ENCODE measurements around the gene TNNC1. TPM values are rescaled to one million over a fixed set of nuclear protein-coding genes. Genes with fewer than 3 reads are reported as not detected.

Gene TNNC1
- total and polyA plus RNA-seq, 2 donors (not counting 1 experiment from before 2014, with no cell fraction given): 0.33 to 0.69 TPM

DNA sequence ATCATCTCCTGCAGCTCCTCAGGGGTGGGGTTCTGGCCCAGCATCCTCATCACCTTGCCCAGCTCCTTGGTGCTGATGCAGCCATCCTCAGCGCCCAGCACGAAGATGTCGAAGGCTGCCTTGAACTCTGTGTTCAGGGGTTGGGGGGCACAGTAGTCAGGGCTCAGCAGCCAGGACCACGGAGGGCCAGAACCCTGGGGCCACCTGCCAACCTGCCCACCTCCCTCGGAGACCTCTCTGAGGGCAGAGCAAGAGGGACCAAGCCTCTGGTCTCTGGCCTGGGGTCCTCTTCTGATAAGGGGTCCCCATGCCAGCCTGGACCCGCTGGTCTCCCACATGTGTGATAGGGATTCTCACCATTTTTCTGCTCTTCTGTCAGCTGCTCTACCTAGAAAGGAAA is 1.7 kb downstream of the TNNC1 start:
- Histone ChIP-seq H3K4me2 (ENCODE audit: extremely low read depth, insufficient read depth, low read length) (no peak overlapping the region), H3K27ac (ENCODE audit: insufficient read depth, low read length) (no peak overlapping the region)
- TF ChIP-seq EZH2 (IDR thresholded peaks at IDR 0.05; ENCODE audit: low read length, missing control alignments): no peak
- TF ChIP-seq, protein P1, sequence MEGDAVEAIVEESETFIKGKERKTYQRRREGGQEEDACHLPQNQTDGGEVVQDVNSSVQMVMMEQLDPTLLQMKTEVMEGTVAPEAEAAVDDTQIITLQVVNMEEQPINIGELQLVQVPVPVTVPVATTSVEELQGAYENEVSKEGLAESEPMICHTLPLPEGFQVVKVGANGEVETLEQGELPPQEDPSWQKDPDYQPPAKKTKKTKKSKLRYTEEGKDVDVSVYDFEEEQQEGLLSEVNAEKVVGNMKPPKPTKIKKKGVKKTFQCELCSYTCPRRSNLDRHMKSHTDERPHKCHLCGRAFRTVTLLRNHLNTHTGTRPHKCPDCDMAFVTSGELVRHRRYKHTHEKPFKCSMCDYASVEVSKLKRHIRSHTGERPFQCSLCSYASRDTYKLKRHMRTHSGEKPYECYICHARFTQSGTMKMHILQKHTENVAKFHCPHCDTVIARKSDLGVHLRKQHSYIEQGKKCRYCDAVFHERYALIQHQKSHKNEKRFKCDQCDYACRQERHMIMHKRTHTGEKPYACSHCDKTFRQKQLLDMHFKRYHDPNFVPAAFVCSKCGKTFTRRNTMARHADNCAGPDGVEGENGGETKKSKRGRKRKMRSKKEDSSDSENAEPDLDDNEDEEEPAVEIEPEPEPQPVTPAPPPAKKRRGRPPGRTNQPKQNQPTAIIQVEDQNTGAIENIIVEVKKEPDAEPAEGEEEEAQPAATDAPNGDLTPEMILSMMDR (conservative IDR thresholded peaks at IDR 0.05 in 1 of 2, IDR thresholded peaks at IDR 0.05 in 1 of 2; ENCODE audit: low read depth in 1 of 2, low read length in 2 of 2): no peak

DNA sequence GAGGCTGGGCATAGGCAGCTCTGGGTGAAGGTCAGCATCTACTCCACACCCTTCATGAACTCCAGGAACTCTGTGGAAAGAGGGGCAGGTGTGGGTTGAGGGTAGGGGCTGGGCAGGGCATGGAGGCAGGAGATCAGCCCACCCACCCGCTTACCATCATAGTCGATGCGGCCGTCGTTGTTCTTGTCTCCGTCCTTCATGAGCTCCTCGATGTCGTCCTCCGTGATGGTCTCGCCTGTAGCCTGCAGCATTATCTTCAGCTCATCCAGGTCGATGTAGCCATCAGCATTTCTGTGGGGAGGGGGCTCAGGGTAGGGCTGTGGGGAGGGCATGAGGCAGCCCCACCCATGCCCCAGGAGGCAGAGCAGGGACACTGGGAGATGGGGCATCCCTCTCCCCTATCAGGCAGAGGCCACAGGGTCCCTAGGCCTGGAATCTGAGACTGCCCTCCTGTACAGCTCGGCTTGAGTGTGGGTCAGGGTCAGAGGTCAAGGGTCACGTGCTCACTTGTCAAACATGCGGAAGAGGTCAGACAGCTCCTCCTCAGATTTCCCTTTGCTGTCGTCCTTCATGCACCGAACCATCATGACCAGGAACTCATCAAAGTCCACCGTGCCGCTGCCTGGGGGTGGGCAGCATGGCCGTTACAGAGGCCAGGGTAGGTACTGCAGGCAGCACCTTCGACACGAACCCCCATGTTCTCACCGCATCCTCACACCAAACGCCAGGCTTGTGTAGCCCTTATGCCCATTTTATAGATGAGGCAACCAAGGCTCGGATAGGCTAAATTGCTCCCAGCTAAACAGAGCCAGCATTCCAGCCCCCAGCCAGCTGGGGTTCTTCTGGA is 2.4 kb downstream of the TNNC1 start:
- no peak overlapping the region for H3K9ac ChIP-seq (ENCODE audit: insufficient read depth, low read length)
- H3K27me3 ChIP-seq (ENCODE audit: control insufficient read depth, insufficient read depth, low read length): no peaks in the 10 kb centered on the region
- no peak overlapping the region for H3K4me2 ChIP-seq (ENCODE audit: extremely low read depth, insufficient read depth, low read length)
- peaks cover 12% of the 10 kb centered on the region for H3K79me2 ChIP-seq (ENCODE audit: control insufficient read depth, insufficient read depth, low read length)
- H3K36me3 ChIP-seq (ENCODE audit: control insufficient read depth, insufficient read depth, low read length): no peaks in the 10 kb centered on the region
- no peak overlapping the region for H2AFZ ChIP-seq (ENCODE audit: low read length)
- H4K20me1 ChIP-seq (ENCODE audit: control insufficient read depth, extremely low read depth, insufficient read depth, low read length): no peaks in the 10 kb centered on the region
- DNase-seq (ENCODE audit: low read depth in 2 of 2): no peak
- H3K4me3 ChIP-seq (replicated peaks in 1 of 4; ENCODE audit: control extremely low read depth in 1 of 4, insufficient read depth in 1 of 4, low read depth in 3 of 4, low read length in 4 of 4): no peak overlapping the region
- H3K4me1 ChIP-seq (ENCODE audit: control insufficient read depth, extremely low read depth, insufficient read depth, low read length): peaks cover 4% of the 10 kb centered on the region
- H3K9me3 ChIP-seq (ENCODE audit: control insufficient read depth, insufficient read depth, low read depth, low read length): no peaks in the 10 kb centered on the region
- H3K27ac ChIP-seq (ENCODE audit: insufficient read depth, low read length): no peak overlapping the region
- TF ChIP-seq, protein P1 (conservative IDR thresholded peaks at IDR 0.05 in 1 of 2, IDR thresholded peaks at IDR 0.05 in 1 of 2; ENCODE audit: low read depth in 1 of 2, low read length in 2 of 2): peak in 1 of 2 donors; percentile 6
- TF ChIP-seq EZH2 (IDR thresholded peaks at IDR 0.05; ENCODE audit: low read length, missing control alignments): no peak

More for the DNA sequence above, 1.7 kb downstream of the TNNC1 start:
- H2AFZ ChIP-seq (ENCODE audit: low read length): no peak overlapping the region
- no peaks in the 10 kb centered on the region for H3K27me3 ChIP-seq (ENCODE audit: control insufficient read depth, insufficient read depth, low read length)
- H3K36me3 ChIP-seq (ENCODE audit: control insufficient read depth, insufficient read depth, low read length): no peaks in the 10 kb centered on the region
- no peak overlapping the region for H3K9ac ChIP-seq (ENCODE audit: insufficient read depth, low read length)
- H3K4me3 ChIP-seq (replicated peaks in 1 of 4; ENCODE audit: control extremely low read depth in 1 of 4, insufficient read depth in 1 of 4, low read depth in 3 of 4, low read length in 4 of 4): no peak overlapping the region
- peaks cover 18% of the 10 kb centered on the region for H3K79me2 ChIP-seq (ENCODE audit: control insufficient read depth, insufficient read depth, low read length)
- H4K20me1 ChIP-seq (ENCODE audit: control insufficient read depth, extremely low read depth, insufficient read depth, low read length): no peaks in the 10 kb centered on the region
- H3K4me1 ChIP-seq (ENCODE audit: control insufficient read depth, extremely low read depth, insufficient read depth, low read length): peaks cover 7% of the 10 kb centered on the region
- no peaks in the 10 kb centered on the region for H3K9me3 ChIP-seq (ENCODE audit: control insufficient read depth, insufficient read depth, low read depth, low read length)
- no peak for DNase-seq (ENCODE audit: low read depth in 2 of 2)

DNA sequence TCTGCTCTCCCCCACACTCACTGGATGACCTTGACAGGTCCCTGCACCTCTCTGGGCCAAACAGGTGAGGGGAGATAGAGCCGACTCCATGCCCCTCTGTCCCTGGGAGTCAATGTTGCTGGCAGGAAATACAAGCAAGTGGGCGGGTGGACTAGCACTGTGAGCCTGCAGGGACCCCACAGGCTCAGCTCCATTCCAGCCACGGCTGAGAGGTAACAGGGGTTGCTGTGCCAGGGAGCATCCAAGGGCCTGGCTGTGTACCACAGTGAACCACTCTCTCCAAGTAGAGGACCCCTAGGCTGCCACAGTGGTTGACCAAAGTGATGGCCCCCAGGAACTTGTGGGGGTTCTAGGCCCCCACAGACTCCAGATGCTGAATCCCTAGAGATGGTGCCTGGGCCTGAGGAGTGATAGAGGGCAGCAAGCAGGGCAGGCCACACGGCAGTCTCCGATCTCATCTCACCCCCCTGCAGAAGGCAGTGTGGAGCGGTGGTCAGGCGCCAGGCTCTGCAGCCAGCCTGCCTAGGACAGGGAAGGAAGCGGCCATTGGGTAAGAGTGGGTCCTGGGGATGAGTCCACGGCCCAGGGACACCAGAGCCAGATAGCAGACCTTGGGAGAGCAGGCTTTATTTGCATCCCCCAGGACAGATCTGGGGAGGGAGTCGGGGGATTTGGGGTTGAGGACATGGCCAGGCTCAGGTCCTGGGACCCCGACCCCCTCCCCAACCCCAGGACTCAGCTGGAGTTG is 3.2 kb downstream of the TNNC1 start:
- H3K4me1 ChIP-seq (ENCODE audit: control insufficient read depth, extremely low read depth, insufficient read depth, low read length): peaks cover 4% of the 10 kb centered on the region
- no peak overlapping the region for H3K4me3 ChIP-seq (replicated peaks in 1 of 4; ENCODE audit: control extremely low read depth in 1 of 4, insufficient read depth in 1 of 4, low read depth in 3 of 4, low read length in 4 of 4)
- no peaks in the 10 kb centered on the region for H3K27me3 ChIP-seq (ENCODE audit: control insufficient read depth, insufficient read depth, low read length)
- no peaks in the 10 kb centered on the region for H3K36me3 ChIP-seq (ENCODE audit: control insufficient read depth, insufficient read depth, low read length)
- TF ChIP-seq EZH2 (IDR thresholded peaks at IDR 0.05; ENCODE audit: low read length, missing control alignments): no peak
- TF ChIP-seq, protein P1 (conservative IDR thresholded peaks at IDR 0.05 in 1 of 2, IDR thresholded peaks at IDR 0.05 in 1 of 2; ENCODE audit: low read depth in 1 of 2, low read length in 2 of 2): no peak
- no peak overlapping the region for H3K9ac ChIP-seq (ENCODE audit: insufficient read depth, low read length)
- H3K9me3 ChIP-seq (ENCODE audit: control insufficient read depth, insufficient read depth, low read depth, low read length): no peaks in the 10 kb centered on the region
- no peak overlapping the region for H2AFZ ChIP-seq (ENCODE audit: low read length)
- DNase-seq (ENCODE audit: low read depth in 2 of 2): no peak
- H3K27ac ChIP-seq (ENCODE audit: insufficient read depth, low read length): no peak overlapping the region
- no peaks in the 10 kb centered on the region for H4K20me1 ChIP-seq (ENCODE audit: control insufficient read depth, extremely low read depth, insufficient read depth, low read length)
- H3K79me2 ChIP-seq (ENCODE audit: control insufficient read depth, insufficient read depth, low read length): peaks cover 5% of the 10 kb centered on the region
- no peak overlapping the region for H3K4me2 ChIP-seq (ENCODE audit: extremely low read depth, insufficient read depth, low read length)
